Measurements from ENCODE around the gene ZG16.
"Not testable (repeated sequence)": the region's sequence is repeated elsewhere in the genome, so short reads cannot be mapped to it uniquely, and the experiment has no call there.

ZG16 gene

DNA sequence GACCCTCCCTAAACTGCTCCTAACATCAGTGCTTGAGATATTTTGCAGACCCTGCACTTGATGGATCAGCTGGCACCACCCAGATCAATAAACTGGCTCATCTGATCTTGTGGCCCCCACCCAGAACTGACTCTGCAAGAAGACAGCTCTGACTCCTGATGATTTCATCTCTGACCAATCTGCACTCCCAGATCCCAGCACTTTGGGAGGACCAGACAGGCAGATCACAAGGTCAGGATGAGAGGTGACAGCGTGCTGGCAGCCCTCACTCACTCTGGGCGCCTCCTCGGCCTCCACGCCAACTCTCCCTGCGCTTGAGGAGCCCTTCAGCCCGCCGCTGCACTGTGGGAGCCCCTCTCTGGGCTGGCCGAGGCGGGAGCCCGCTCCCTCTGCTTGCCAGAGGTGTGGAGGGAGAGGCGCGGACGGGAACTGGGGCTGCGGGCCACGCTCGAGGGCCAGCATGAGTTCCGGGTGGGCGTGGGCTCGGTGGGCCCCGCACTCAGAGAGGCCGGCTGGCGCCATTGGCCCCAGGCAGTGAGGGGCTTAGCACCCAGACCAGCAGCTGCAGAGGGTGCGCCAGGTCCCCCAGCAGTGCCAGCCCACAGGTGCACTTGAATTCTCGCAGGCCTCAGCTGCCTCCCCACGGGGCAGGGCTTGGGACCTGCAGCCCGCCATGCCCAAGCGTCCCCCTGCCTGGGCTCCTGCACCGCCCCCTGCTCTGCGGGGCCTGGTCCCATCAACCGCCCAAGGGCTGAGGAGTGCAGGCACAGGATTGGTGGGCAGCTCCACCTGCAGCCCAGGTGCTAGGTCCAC is 29.9 kb upstream of the ZG16 start:
- no peak for DNase-seq

DNA sequence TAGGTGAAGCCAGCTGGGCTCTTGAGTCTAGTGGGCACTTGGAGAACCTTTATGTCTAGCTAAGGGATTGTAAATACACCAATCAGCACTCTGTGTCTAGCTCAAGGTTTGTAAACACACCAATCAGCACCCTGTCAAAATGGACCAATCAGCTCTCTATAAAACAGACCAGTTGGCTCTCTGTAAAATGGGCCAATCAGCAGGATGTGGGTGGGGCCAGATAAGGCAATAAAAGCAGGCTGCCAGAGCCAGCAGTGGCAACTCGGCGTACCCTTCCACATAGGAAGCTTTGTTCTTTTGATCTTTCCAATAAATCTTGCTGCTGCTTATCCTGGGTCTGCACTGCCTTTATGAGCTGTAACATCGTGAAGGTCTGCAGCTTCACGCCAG is 29.3 kb upstream of the ZG16 start:
- not testable (repeated sequence) for DNase-seq

DNA sequence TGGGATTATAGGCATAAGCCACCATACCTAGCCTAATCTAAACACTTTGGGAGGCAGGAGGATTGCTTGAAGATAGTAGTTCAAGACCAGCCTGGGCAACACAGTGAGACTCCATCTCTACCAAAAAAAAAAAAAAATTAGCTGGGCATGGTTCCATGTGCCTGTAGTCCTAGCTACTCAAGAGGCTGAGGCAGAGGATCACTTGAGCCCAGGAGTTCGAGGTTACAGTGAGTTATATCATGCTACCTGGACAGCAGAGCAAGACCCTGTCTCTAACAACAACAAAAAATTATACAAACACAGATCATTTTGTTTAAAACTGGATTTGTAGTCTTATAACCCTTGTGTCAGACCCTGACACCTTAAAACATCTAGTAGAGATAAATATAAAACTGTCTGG is 24.5 kb upstream of the ZG16 start:
- no peak for DNase-seq

DNA sequence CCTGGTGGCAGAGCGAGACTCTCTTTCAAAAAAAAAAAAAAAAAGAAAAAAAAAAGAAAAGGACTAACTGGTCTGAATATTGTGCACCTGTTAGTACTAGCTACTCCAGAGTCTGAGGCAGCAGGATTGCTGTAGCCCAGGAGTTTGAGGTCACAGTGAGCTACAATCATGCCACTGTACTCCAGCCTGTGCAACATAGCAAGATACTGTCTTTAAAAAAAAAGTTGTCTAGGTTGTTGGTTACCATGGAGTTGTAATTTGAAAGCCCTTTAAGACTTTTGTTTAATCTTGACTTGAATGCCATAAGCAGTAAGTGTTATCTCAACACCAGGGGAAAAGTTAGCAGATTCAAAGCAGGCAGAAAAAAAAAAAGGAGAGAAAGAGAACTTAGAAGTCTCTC is 21.4 kb upstream of the ZG16 start:
- no peak for DNase-seq

DNA sequence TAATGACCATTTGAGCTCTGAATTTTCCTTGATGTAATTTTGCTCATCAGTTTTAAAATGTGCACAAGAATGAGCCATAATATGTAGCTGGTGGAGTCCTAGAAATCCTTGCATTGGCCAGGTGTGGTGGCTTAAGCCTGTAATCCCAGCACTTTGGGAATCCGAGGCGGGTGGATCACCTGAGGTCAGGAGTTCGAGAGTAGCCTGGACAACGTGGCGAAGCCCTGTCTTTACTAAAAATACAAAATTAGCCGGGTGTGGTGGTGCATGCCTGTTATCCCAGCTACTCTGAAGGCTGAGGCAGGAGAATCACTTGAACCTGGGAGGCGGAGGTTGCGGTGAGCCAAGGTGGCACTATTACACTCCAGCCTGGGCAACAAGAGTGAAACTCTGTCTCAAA is 21.0 kb upstream of the ZG16 start:
- DNase-seq: not testable (repeated sequence)

DNA sequence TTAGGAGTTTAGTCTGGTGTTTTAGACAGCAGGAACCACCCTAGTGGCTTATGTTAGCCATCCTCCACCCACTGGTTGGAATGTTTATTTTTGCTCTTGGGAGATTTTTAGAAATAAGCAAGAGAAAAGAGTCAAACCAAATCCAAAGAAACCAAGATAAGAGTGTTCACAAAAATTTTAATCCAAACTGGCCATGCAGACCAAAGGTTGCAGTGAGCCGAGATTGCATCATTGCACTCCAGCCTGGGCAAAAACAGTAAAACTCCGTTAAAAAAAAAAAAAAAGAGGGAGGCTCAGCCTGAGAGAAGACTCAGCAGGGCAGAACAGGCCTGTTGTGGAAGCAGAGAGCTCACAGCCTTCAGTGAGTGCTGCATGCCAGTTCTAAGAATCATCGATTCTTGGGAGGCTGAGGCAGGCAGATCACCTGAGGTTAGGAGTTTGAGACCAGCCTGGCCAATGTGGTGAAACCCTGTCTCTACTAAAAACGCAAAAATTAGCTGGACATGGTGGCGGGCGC is 20.0 kb upstream of the ZG16 start:
- DNase-seq: no peak

DNA sequence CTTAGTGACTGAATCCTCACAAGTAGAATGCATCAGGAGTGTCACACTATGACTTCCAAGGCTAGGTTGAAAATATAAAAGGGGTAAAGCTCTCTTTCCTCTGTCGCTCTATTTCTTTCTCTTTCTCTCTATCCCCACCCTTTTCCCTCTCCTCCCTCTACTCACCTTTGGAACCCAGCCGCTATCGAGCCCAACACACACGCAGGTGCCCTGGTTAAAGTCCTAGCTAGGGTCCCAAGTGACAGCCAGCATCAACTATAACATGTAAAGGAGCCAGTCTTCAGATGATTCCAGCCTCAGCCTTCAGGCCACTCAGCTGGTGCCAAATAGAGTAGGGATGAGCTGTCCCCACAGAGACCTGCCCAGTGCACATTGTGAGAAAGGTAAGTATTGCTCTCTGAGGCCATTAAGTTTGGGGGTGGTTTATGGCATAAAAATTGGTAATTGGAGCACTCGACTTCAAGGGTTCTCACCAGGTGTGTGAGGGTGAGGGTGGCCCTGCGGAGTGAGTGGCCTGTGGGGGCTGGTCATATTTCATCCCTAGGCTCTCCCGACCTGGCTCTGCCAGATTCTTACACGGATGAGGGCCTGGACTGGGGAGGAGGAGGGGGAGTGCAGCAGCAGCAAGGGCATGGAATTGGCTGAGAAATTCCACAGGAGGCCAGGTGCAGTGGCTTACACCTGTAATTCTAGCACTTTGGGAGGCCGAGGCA is 17.3 kb upstream of the ZG16 start:
- DNase-seq: no peak

DNA sequence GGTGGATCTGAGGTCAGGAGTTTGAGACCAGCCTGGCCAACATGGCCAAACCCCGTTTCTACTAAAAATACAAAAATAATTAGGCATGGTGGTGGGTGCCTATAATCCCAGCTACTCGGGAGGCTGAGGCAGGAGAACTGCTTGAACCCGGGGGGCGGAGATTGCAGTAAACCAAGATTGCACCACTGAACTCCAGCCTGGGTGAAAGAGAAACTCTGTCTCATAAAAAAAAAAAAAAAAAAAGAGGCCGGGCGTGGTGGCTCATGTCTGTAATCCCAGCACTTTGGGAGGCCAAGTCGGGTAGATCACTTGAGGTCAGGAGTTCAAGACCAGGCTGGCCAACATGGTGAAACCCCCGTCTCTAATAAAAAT is 16.8 kb upstream of the ZG16 start:
- not testable (repeated sequence) for DNase-seq

DNA sequence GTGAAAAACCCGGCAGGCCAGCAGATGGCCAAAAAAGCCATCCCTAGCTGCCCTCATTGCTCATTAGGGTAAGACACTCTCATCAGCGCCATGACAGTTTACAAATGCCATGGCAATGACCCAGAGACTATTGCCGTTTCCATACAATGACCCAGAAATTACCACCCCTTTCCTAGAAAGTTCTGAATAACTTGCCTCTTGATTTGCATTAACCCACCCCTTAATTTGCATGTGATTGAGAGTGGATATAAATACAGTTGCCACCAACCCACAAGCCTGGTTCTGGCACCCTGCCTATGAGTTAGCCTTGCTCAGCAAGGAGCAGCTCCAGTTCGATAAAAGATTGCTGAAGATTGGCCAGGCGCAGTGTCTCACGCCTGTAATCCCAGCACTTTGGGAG is 16.2 kb upstream of the ZG16 start:
- DNase-seq: peak in 4 of 58 donors; percentile 2 to 13 (median 6)

DNA sequence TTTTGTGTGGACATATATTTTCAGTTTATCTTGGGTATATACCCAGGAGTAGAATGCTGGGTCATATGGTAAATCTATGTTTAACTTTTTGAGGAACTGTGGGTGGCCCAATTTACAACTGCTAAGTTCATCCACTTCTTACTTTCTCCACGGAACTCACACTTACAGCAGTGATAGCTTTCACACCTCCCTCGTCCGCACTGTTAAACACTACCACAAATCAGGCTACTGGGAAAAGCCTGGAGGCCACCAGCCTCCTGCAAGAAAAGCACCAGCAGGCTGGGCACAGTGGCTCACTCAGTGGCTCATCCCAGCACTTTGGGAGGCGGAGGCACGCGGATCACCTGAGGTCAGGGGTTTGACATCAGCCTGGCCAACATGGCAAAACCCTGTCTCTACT is 14.7 kb upstream of the ZG16 start:
- DNase-seq: peak in 7 of 58 donors; percentile 5 to 55 (median 7)

DNA sequence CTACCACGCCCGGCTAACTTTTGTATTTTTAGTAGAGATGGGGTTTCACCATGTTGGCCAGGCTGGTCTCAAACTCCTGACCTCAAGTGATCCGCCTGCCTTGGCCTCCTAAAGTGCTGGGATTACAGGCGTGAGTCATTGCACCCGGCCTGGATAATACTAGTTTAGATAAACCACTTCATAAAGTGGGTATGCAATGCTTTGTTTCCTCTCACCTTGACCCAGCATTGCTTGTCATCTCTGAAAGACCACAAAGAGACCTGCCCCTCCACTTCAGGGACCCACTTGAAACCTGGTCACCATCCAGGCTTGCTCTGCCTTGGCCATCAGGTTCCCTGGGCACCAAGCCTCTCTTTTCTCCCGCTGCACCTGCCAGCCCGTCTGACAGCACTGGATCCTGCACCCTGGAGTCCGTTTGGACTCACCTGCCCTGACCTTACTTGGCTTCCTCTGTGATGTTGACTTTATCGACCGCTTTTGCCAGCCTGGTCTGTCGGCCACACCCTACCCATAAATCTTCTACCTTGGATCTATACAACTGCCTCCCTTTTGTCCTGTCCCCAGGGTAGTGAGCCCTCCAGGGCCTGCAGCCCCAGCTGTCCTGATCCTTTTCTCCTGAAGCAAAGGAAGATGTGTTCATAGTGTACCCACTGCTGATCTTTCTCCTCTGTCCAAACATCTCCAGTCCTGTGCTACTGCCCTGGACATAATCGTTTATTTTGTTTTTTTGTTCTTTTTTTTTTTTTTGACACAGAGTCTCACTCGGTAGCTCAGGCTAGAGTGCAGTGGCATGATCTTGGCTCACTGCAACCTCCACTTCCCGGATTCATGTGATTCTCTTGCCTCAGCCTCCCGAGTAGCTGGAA is 12.7 kb upstream of the ZG16 start:
- DNase-seq: no peak

DNA sequence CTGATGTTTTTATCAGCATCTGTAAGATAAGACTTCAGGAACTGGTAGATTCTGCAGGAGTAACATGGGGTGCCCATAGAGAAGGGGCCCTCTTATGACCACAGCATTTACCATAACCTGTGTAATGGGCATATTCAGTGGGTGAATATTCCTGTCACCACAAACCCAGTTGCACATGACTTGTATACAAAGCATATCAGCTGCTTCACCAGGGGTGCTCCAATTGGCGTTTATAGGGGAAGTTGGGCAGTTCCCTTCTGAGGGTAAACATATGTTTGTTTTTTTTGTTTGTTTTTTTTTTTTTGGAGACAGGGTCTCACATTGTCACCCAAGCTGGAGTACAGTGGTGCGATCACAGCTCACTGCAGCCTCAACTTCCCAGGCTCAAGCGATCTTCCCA is 11.5 kb upstream of the ZG16 start:
- no peak for DNase-seq

DNA sequence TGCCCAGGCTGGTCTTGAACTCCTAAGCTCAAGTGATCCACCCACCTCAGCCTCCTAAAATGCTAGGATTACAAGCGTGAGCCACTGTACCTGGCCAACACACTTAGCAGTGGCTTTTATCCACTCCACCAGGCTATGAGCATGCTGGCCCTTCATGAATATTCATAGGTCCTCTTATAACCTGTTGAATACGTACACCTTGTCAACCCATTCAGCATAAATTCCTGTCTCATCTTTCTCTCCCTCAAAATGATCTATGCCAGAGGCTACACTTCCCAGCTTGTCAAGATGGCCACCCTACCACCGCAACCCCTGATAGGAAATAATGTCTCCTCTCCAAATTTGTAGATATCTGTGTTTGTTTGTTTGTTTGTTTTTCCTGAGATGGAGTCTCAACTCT is 11.0 kb upstream of the ZG16 start:
- no peak for DNase-seq

DNA sequence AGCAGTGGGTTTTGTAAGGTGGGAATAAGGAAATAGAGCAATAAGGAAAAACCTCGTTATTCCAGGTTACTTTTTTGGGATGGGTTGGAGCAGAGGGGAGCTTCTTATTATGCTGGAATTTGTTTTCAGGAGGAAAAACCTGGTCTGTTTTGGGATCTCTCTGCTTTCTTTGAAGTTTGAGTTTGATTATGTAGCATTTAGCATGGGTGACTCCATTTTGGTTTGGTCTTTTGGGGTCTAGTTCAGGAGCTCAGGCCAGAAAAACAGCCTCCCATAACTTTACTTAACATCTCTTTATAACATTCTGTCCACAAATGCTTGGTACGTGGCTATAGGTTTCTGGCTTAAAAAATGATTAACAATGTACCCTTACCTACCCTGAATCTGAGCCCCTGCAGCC is 8.5 kb upstream of the ZG16 start:
- DNase-seq: no peak

DNA sequence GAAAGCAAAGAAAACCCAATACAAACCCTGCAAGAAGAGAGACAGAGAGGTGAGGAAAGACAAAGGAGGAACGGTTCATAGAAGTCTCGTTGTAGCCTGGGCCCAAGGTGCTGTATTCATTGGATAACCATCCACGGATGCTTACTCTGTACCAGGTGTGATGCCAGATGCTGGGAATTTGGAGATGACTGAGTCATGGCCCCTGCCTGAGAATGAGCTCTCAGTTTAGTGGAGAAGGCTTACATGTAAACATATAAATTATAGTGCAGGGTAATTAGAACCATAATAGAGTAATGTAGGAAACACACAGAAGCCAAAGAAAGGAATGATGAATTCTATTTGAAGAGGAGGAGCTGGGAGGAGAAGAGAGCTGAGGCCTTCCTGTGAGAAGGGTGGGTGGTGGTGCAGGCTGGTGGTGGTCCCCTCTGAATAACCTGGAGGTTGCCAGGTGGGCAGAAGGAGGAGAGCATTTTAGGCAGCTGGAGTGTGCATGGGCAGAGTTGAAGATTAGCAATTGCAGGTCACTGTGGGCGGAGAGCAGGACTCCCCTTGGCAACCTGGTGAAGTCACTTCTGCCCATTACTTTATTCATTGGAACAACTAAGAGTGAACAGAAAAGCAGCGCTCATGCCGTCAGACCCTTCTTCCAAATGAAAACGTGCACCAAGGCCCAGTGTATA is 7.7 kb upstream of the ZG16 start:
- no peak for DNase-seq

DNA sequence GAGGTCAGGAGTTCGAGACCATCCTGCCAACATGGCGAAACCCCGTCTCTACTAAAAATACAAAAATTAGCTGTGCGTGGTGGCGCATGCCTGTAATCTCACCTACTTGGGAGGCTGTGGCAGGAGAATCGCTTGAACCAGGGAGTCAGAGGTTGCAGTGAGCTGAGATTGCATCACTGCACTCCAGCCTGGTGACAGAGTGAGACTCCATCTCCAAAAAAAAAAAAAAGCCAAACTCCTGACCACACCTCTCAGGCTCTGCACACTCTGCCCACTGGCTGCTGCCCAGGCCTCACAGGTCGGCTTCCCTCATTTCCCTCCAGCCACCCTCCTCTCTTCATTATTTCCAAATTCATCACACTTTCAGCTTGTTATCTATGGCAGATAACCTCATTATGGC is 5.7 kb upstream of the ZG16 start:
- not testable (repeated sequence) for DNase-seq

DNA sequence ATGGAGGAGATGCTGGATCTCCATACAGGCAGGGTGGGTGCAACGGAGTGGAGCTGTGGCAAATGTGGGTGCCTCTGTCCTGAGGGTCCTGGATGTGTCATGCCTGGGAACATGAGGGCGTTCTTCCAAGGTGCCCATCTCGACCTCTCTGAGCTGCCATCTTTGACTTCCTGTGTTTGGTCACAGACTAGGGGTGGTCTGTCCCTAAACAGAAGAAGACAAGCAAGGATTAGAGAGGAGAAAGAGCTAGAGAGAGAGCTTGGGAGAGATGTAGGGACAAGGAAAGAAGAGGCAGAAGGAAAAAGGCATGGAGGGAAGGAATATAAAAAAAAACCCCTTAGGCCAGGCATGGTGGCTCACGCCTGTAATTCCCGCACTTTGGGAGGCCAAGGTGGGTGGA is 3.3 kb upstream of the ZG16 start:
- no peak for DNase-seq

DNA sequence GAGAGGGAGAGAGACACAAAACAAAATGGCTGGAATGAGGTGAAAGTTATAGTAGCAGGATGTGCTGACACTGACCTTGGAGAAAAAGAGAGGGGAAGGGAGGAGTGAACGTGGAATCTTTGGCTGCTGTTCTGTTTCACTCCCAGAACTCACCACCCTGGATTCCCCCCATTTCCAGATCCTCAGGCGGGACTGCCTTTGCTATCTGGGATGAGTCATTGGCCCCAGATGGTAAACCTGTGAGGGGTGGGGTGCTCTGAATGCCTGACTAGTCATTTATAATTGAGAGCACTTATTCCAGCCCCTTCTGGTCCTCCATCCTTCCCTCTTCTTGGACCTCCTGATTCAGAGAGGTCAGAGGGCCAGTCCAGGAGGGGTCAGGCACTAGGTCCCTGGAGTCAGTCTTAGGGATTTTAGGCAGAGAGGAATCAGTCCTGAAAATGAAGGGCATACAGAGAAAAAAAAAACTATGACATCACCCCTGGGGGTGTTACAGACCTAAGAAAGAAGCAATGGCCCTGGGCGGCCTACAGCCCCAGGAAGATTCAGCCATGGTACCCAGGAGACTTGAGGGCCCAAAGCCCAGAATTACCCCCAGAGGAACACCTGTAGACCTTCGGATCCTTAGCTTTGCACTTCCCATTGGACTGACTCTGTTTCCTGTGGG is 2.2 kb upstream of the ZG16 start:
- no peak for DNase-seq

DNA sequence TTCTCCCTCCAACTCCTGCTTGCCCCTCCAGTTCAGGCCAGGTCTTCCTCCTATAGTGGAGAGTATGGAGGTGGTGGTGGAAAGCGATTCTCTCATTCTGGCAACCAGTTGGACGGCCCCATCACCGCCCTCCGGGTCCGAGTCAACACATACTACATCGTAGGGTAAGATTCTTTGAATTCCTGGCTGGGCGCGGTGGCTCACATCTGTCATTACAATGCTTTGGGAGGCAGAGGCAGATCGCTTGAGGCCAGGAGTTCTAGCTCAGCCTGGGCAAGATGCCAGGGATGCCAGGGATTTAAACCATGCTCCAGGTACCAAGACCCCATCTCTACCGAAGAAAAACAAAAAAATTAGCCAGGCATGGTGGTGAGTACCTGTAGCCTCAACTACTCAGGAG is 1.4 kb downstream of the ZG16 start:
- no peak for DNase-seq

DNA sequence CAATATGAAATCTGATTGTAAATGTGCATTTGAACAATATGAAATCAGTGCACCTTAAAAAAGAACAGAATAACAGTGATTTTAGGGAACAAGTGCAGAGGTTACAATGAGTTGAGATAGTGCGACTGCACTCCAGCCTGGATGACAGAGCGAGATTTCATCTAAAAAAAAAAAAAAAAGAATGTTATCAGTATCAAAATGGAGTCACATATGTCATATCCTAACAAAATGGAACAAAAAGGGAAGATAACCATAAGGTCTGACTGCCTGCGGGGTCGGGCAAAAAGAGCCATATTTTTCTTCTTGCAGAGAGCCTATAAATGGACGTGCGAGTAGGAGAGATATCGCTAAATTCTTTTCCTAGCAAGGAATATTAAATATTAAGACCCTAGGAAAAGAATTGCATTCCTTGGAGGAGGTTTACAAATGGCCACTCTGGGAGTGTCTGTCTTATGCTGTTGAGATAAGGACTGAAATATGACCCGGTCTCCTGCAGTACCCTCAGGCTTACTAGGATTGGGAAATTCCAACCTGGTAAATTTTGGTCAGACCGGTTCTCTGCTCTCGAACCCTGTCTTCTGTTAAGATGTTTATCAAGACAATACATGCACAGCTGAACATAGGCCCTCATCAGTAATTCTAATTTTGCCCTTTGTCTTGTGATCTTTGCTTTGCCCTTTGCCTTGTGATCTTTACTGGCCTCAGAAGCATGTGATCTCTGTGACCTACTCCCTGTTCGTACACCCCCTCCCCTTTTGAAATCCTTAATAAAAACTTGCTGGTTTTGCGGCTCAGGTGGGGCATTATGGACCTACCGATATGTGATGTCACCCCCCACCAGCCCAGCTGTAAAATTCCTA is 5.3 kb downstream of the ZG16 start:
- not testable (repeated sequence) for DNase-seq

Measured in anterior cingulate cortex (tissue), 58 donors.